HCT116 (cell line): ENCODE data around the gene CNTNAP5.

Experiments used
- EZH2 ChIP-seq: fragments of 200-600 bp; sonication (generic); IDR thresholded peaks from 2 replicates; pipeline ENCODE4 v1.6.1; 2017; ENCODE audit warnings: antibody characterized with exemption, mixed run types
- POLR2A ChIP-seq: IDR thresholded peaks from 2 replicates; pipeline ENCODE4 v1.7.0; 2011; ENCODE audit warnings: borderline replicate concordance; ENCODE audit not compliant: insufficient read depth, insufficient read length; ENCODE audit errors: extremely low read depth
- POLR2AphosphoS5 ChIP-seq: IDR thresholded peaks from 2 replicates; pipeline ENCODE4 v1.6.1; 2011; ENCODE audit warnings: mild to moderate bottlenecking, low read depth, low read length, moderate library complexity
- SP1 ChIP-seq: IDR thresholded peaks from 2 replicates; pipeline ENCODE4 v1.6.1; 2012; ENCODE audit warnings: low read depth
- SRF ChIP-seq: IDR thresholded peaks from 2 replicates; pipeline ENCODE4 v1.6.1; 2012; ENCODE audit warnings: low read depth
- TF ChIP-seq, protein P1 (sequence below): IDR thresholded peaks from 2 replicates; pipeline ENCODE4 v1.6.1; 2011; ENCODE audit warnings: mild to moderate bottlenecking, low read length, moderate library complexity; ENCODE audit not compliant: insufficient replicate concordance; ENCODE audit errors: extremely low read depth
- TF ChIP-seq, protein P2 (sequence below), 3 experiments: fragments of 200-600 bp in 1 of 3; sonication (generic) in 1 of 3; IDR thresholded peaks in 2 of 3; conservative IDR thresholded peaks in 1 of 3; 2 replicates each; pipeline ENCODE4 v1.5.1; 2012 to 2017; ENCODE audit warnings: low read depth in 2 of 3, low read length in 2 of 3, antibody characterized with exemption in 1 of 3, borderline replicate concordance in 1 of 3, control low read depth in 1 of 3, mild to moderate bottlenecking in 1 of 3, mixed read lengths in 1 of 3, mixed run types in 1 of 3, moderate library complexity in 1 of 3; ENCODE audit not compliant: insufficient read depth in 1 of 3

DNA sequence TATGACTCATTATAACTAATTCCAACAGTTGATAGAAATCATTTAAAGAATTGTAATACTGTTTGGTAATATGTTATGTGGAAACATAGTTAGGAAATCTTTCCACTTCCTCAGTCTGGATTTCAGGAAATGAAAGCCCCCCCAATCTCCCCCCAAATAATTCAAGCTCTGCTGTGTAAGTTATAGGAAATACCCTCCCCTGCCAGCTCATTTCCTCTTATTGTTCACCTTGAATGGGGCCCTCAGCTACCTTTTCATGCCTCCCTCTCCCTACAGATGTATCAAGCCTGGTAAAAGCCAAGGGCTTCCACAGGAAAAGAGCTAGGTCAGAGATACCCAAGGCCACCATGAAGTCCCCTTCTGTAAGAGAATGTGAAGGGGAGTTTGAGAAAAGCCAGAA lies 155.5 kb downstream of the CNTNAP5 start:
- TF ChIP-seq, protein P1, sequence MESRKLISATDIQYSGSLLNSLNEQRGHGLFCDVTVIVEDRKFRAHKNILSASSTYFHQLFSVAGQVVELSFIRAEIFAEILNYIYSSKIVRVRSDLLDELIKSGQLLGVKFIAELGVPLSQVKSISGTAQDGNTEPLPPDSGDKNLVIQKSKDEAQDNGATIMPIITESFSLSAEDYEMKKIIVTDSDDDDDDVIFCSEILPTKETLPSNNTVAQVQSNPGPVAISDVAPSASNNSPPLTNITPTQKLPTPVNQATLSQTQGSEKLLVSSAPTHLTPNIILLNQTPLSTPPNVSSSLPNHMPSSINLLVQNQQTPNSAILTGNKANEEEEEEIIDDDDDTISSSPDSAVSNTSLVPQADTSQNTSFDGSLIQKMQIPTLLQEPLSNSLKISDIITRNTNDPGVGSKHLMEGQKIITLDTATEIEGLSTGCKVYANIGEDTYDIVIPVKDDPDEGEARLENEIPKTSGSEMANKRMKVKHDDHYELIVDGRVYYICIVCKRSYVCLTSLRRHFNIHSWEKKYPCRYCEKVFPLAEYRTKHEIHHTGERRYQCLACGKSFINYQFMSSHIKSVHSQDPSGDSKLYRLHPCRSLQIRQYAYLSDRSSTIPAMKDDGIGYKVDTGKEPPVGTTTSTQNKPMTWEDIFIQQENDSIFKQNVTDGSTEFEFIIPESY: no peak
- TF ChIP-seq POLR2A (no peak), POLR2AphosphoS5 (no peak), SP1 (no peak), SRF (no peak), EZH2 (no peak)
- TF ChIP-seq, protein P2, sequence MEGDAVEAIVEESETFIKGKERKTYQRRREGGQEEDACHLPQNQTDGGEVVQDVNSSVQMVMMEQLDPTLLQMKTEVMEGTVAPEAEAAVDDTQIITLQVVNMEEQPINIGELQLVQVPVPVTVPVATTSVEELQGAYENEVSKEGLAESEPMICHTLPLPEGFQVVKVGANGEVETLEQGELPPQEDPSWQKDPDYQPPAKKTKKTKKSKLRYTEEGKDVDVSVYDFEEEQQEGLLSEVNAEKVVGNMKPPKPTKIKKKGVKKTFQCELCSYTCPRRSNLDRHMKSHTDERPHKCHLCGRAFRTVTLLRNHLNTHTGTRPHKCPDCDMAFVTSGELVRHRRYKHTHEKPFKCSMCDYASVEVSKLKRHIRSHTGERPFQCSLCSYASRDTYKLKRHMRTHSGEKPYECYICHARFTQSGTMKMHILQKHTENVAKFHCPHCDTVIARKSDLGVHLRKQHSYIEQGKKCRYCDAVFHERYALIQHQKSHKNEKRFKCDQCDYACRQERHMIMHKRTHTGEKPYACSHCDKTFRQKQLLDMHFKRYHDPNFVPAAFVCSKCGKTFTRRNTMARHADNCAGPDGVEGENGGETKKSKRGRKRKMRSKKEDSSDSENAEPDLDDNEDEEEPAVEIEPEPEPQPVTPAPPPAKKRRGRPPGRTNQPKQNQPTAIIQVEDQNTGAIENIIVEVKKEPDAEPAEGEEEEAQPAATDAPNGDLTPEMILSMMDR (IDR thresholded peaks at IDR 0.05 in 2 of 3, conservative IDR thresholded peaks at IDR 0.05 in 1 of 3; ENCODE audit: borderline replicate concordance in 1 of 3, insufficient read depth in 1 of 3, low read depth in 2 of 3, low read length in 2 of 3): no peak
